A375 (cell line): ENCODE measurements around the gene CAPN9. TPM values are rescaled to one million over a fixed set of nuclear protein-coding genes. Genes with fewer than 3 reads are reported as not detected.

Experiments used
- small RNA-seq: library from RNA; depleted of rRNA; stranded (forward); fragments of <200 nt; gene quantifications from one replicate; pipeline ENCODE3, GENCODE V24; 2014
- total RNA-seq: library from RNA; depleted of rRNA; stranded (reverse); fragments of >200 nt; shearing (Covaris generic); gene quantifications from 2 replicates; pipeline ENCODE4 v1.2.3, GENCODE V29; 2014; rRNA removed

The CAPN9 gene
- not detected in 2 replicates for total RNA-seq

GRCh38 chr1:230747127-230747730 lies at the start of gene CAPN9:
Gene CAPN9, plus strand, starts transcription at chr1:230747388. Its CDS starts 109 bp downstream, at chr1:230747497.

GRCh38 chr1:230713915-230714764 lies 33.0 kb upstream of the CAPN9 start, which contains the start of gene AGT:
Gene AGT, minus strand, starts transcription at chr1:230714122. Its CDS starts 3,299 bp downstream, at chr1:230710823.

Small RNA genes lying within 50 kb of the gene (small RNA-seq; reads per million reads assigned to genes)
- gene RNA5SP79 = 1.8 reads per million, percentile 70 among the genes with 10 or more reads in this experiment

Other genes with a start within 250 kb of the CAPN9 start
- gene COG2, start 104.9 kb upstream of the CAPN9 start, total RNA-seq = 43.8 and 58.2 TPM in 2 replicates
- gene AGT, start 33.3 kb upstream of the CAPN9 start, total RNA-seq = not detected in 2 replicates
- gene C1orf198, start 121.1 kb downstream of the CAPN9 start, total RNA-seq = 20.0 and 25.3 TPM in 2 replicates
- gene TTC13, start 231.5 kb downstream of the CAPN9 start, total RNA-seq = 15.5 and 17.7 TPM in 2 replicates
- 19.5 and 22.9 TPM in 2 replicates for gene ARV1, start 231.7 kb downstream of the CAPN9 start, total RNA-seq